ENCODE data around the gene ENOX1. TPM values are rescaled to one million over a fixed set of nuclear protein-coding genes. Genes with fewer than 3 reads are reported as not detected.

ENOX1 gene
- total and polyA plus RNA-seq, 2 donors, result 4.0 to 5.7 TPM

GRCh38 chr13:43698758-43699157, 88.0 kb downstream of the ENOX1 start:
- Histone ChIP-seq H3K27ac (ENCODE audit: low read depth in 1 of 2, low read length in 1 of 2) (no peak overlapping the region), H3K4me3 (ENCODE audit: low read length in 2 of 2) (no peak overlapping the region), H3K27me3 (ENCODE audit: control insufficient read depth in 2 of 2, insufficient read depth in 1 of 2, low read length in 1 of 2) (no peaks in the 10 kb centered on the region), H3K4me1 (ENCODE audit: control insufficient read depth in 2 of 2, insufficient read depth in 2 of 2, low read length in 2 of 2) (no peaks in the 10 kb centered on the region), H3K9me3 (ENCODE audit: control insufficient read depth in 2 of 2, insufficient read depth in 1 of 2, low read length in 1 of 2) (no peaks in the 10 kb centered on the region), H3K36me3 (ENCODE audit: control insufficient read depth in 2 of 2, insufficient read depth in 2 of 2, low read length in 1 of 2) (no peaks in the 10 kb centered on the region)
- WGBS, result 94% methylated on average over 2 of the region's 2 CpGs
- no peak for DNase-seq (ENCODE audit: low read depth in 6 of 9, low spot score in 9 of 9)

- no peak overlapping the region for H3K4me3 ChIP-seq (ENCODE audit: low read length in 2 of 2)
- H3K27ac ChIP-seq (ENCODE audit: low read depth in 1 of 2, low read length in 1 of 2), result no peak overlapping the region
- WGBS, result 95% methylated on average over 2 of the region's 2 CpGs
- H3K27me3 ChIP-seq (ENCODE audit: control insufficient read depth in 2 of 2, insufficient read depth in 1 of 2, low read length in 1 of 2), result no peaks in the 10 kb centered on the region
- no peaks in the 10 kb centered on the region for H3K4me1 ChIP-seq (ENCODE audit: control insufficient read depth in 2 of 2, insufficient read depth in 2 of 2, low read length in 2 of 2)
- no peak for DNase-seq (ENCODE audit: low read depth in 6 of 9, low spot score in 9 of 9)
- no peaks in the 10 kb centered on the region for H3K9me3 ChIP-seq (ENCODE audit: control insufficient read depth in 2 of 2, insufficient read depth in 1 of 2, low read length in 1 of 2)
- H3K36me3 ChIP-seq (ENCODE audit: control insufficient read depth in 2 of 2, insufficient read depth in 2 of 2, low read length in 1 of 2), result no peaks in the 10 kb centered on the region
Measured at GRCh38 chr13:43698009-43698408, 88.8 kb downstream of the ENOX1 start.

- WGBS, result 98% methylated on average over 2 of the region's 2 CpGs
- Histone ChIP-seq H3K27me3 (ENCODE audit: control insufficient read depth in 2 of 2, insufficient read depth in 1 of 2, low read length in 1 of 2) (no peaks in the 10 kb centered on the region), H3K9me3 (ENCODE audit: control insufficient read depth in 2 of 2, insufficient read depth in 1 of 2, low read length in 1 of 2) (no peaks in the 10 kb centered on the region), H3K27ac (ENCODE audit: low read depth in 1 of 2, low read length in 1 of 2) (no peak overlapping the region), H3K36me3 (ENCODE audit: control insufficient read depth in 2 of 2, insufficient read depth in 2 of 2, low read length in 1 of 2) (no peaks in the 10 kb centered on the region), H3K4me1 (ENCODE audit: control insufficient read depth in 2 of 2, insufficient read depth in 2 of 2, low read length in 2 of 2) (no peaks in the 10 kb centered on the region), H3K4me3 (ENCODE audit: low read length in 2 of 2) (no peak overlapping the region)
- no peak for DNase-seq (ENCODE audit: low read depth in 6 of 9, low spot score in 9 of 9)
Measured at GRCh38 chr13:43697323-43697722, 89.4 kb downstream of the ENOX1 start.

GRCh38 chr13:43694146-43694664, 92.6 kb downstream of the ENOX1 start:
- 96% methylated on average over 1 of the region's 1 CpG for WGBS
- no peak overlapping the region for H3K4me3 ChIP-seq (ENCODE audit: low read length in 2 of 2)

GRCh38 chr13:43693639-43694038, 93.1 kb downstream of the ENOX1 start:
- no peaks in the 10 kb centered on the region for H3K4me1 ChIP-seq (ENCODE audit: control insufficient read depth in 2 of 2, insufficient read depth in 2 of 2, low read length in 2 of 2)
- H3K27me3 ChIP-seq (ENCODE audit: control insufficient read depth in 2 of 2, insufficient read depth in 1 of 2, low read length in 1 of 2), result no peaks in the 10 kb centered on the region
- no peaks in the 10 kb centered on the region for H3K9me3 ChIP-seq (ENCODE audit: control insufficient read depth in 2 of 2, insufficient read depth in 1 of 2, low read length in 1 of 2)
- 93% methylated on average over 2 of the region's 2 CpGs for WGBS
- no peak for DNase-seq (ENCODE audit: low read depth in 6 of 9, low spot score in 9 of 9)
- no peaks in the 10 kb centered on the region for H3K36me3 ChIP-seq (ENCODE audit: control insufficient read depth in 2 of 2, insufficient read depth in 2 of 2, low read length in 1 of 2)
- no peak overlapping the region for H3K27ac ChIP-seq (ENCODE audit: low read depth in 1 of 2, low read length in 1 of 2)
- H3K4me3 ChIP-seq (ENCODE audit: low read length in 2 of 2), result no peak overlapping the region

More at GRCh38 chr13:43694146-43694664, 92.6 kb downstream of the ENOX1 start:
- no peaks in the 10 kb centered on the region for H3K9me3 ChIP-seq (ENCODE audit: control insufficient read depth in 2 of 2, insufficient read depth in 1 of 2, low read length in 1 of 2)
- no peaks in the 10 kb centered on the region for H3K27me3 ChIP-seq (ENCODE audit: control insufficient read depth in 2 of 2, insufficient read depth in 1 of 2, low read length in 1 of 2)
- no peak overlapping the region for H3K27ac ChIP-seq (ENCODE audit: low read depth in 1 of 2, low read length in 1 of 2)
- no peaks in the 10 kb centered on the region for H3K4me1 ChIP-seq (ENCODE audit: control insufficient read depth in 2 of 2, insufficient read depth in 2 of 2, low read length in 2 of 2)
- no peaks in the 10 kb centered on the region for H3K36me3 ChIP-seq (ENCODE audit: control insufficient read depth in 2 of 2, insufficient read depth in 2 of 2, low read length in 1 of 2)
- no peak for DNase-seq (ENCODE audit: low read depth in 6 of 9, low spot score in 9 of 9)

- Histone ChIP-seq H3K27ac (ENCODE audit: low read depth in 1 of 2, low read length in 1 of 2) (no peak overlapping the region), H3K4me1 (ENCODE audit: control insufficient read depth in 2 of 2, insufficient read depth in 2 of 2, low read length in 2 of 2) (no peaks in the 10 kb centered on the region), H3K4me3 (ENCODE audit: low read length in 2 of 2) (no peak overlapping the region), H3K27me3 (ENCODE audit: control insufficient read depth in 2 of 2, insufficient read depth in 1 of 2, low read length in 1 of 2) (no peaks in the 10 kb centered on the region), H3K36me3 (ENCODE audit: control insufficient read depth in 2 of 2, insufficient read depth in 2 of 2, low read length in 1 of 2) (no peaks in the 10 kb centered on the region), H3K9me3 (ENCODE audit: control insufficient read depth in 2 of 2, insufficient read depth in 1 of 2, low read length in 1 of 2) (no peaks in the 10 kb centered on the region)
- DNase-seq (ENCODE audit: low read depth in 6 of 9, low spot score in 9 of 9), result no peak
- 96% methylated on average over 3 of the region's 3 CpGs for WGBS
Measured at GRCh38 chr13:43688227-43688907, 98.4 kb downstream of the ENOX1 start.

- Histone ChIP-seq H3K27ac (ENCODE audit: low read depth in 1 of 2, low read length in 1 of 2) (no peak overlapping the region), H3K36me3 (ENCODE audit: control insufficient read depth in 2 of 2, insufficient read depth in 2 of 2, low read length in 1 of 2) (no peaks in the 10 kb centered on the region), H3K9me3 (ENCODE audit: control insufficient read depth in 2 of 2, insufficient read depth in 1 of 2, low read length in 1 of 2) (no peaks in the 10 kb centered on the region), H3K4me1 (ENCODE audit: control insufficient read depth in 2 of 2, insufficient read depth in 2 of 2, low read length in 2 of 2) (no peaks in the 10 kb centered on the region), H3K27me3 (ENCODE audit: control insufficient read depth in 2 of 2, insufficient read depth in 1 of 2, low read length in 1 of 2) (no peaks in the 10 kb centered on the region), H3K4me3 (ENCODE audit: low read length in 2 of 2) (no peak overlapping the region)
- 95% methylated on average over 4 of the region's 4 CpGs for WGBS
- no peak for DNase-seq (ENCODE audit: low read depth in 6 of 9, low spot score in 9 of 9)
Measured at GRCh38 chr13:43687038-43687437, 99.7 kb downstream of the ENOX1 start.

- no peak for DNase-seq (ENCODE audit: low read depth in 6 of 9, low spot score in 9 of 9)
- Histone ChIP-seq H3K36me3 (ENCODE audit: control insufficient read depth in 2 of 2, insufficient read depth in 2 of 2, low read length in 1 of 2) (no peaks in the 10 kb centered on the region), H3K9me3 (ENCODE audit: control insufficient read depth in 2 of 2, insufficient read depth in 1 of 2, low read length in 1 of 2) (no peaks in the 10 kb centered on the region), H3K4me1 (ENCODE audit: control insufficient read depth in 2 of 2, insufficient read depth in 2 of 2, low read length in 2 of 2) (no peaks in the 10 kb centered on the region), H3K27ac (ENCODE audit: low read depth in 1 of 2, low read length in 1 of 2) (no peak overlapping the region), H3K4me3 (ENCODE audit: low read length in 2 of 2) (no peak overlapping the region), H3K27me3 (ENCODE audit: control insufficient read depth in 2 of 2, insufficient read depth in 1 of 2, low read length in 1 of 2) (no peaks in the 10 kb centered on the region)
- WGBS, result 60% methylated on average over 3 of the region's 3 CpGs
Measured at GRCh38 chr13:43686557-43686956, 100.2 kb downstream of the ENOX1 start.

GRCh38 chr13:43684963-43685725, 101.6 kb downstream of the ENOX1 start:
- no peaks in the 10 kb centered on the region for H3K9me3 ChIP-seq (ENCODE audit: control insufficient read depth in 2 of 2, insufficient read depth in 1 of 2, low read length in 1 of 2)
- H3K27ac ChIP-seq (ENCODE audit: low read depth in 1 of 2, low read length in 1 of 2), result no peak overlapping the region
- WGBS, result 97% methylated on average over 9 of the region's 9 CpGs
- H3K36me3 ChIP-seq (ENCODE audit: control insufficient read depth in 2 of 2, insufficient read depth in 2 of 2, low read length in 1 of 2), result no peaks in the 10 kb centered on the region
- H3K4me3 ChIP-seq (ENCODE audit: low read length in 2 of 2), result no peak overlapping the region
- DNase-seq (ENCODE audit: low read depth in 6 of 9, low spot score in 9 of 9), result no peak
- no peaks in the 10 kb centered on the region for H3K27me3 ChIP-seq (ENCODE audit: control insufficient read depth in 2 of 2, insufficient read depth in 1 of 2, low read length in 1 of 2)
- no peaks in the 10 kb centered on the region for H3K4me1 ChIP-seq (ENCODE audit: control insufficient read depth in 2 of 2, insufficient read depth in 2 of 2, low read length in 2 of 2)
